HG03108 (cell line): ENCODE results near the gene OBSCN.
"Not testable (repeated sequence)": the region's sequence is repeated elsewhere in the genome, so short reads cannot be mapped to it uniquely, and the experiment has no call there.

ENCODE experiments used
- ATAC-seq: cut with Tn5 transposase; IDR thresholded peaks from one replicate; pipeline ENCODE4 v1.9.1; 2021; ENCODE audit warnings: moderate library complexity; ENCODE audit not compliant: unreplicated experiment

The OBSCN gene

GRCh38 chr1:228212415-228212965 lies 4.6 kb downstream of the OBSCN start:
- ATAC-seq, result no peak

- ATAC-seq, result peak; percentile 92
These were observed 5.4 kb downstream of the OBSCN start for GRCh38 chr1:228212966-228213844.

- no peak for ATAC-seq
These were observed 6.3 kb downstream of the OBSCN start for GRCh38 chr1:228213917-228214808.

GRCh38 chr1:228214921-228215662 lies 7.2 kb downstream of the OBSCN start:
- ATAC-seq, result no peak

- ATAC-seq, result no peak
These were observed 7.8 kb downstream of the OBSCN start for GRCh38 chr1:228215663-228216116.

GRCh38 chr1:228216371-228217320 lies 8.8 kb downstream of the OBSCN start:
- ATAC-seq, result no peak

- no peak for ATAC-seq
These were observed 9.9 kb downstream of the OBSCN start for GRCh38 chr1:228217551-228218344.

- ATAC-seq, result no peak
These were observed 10.8 kb downstream of the OBSCN start for GRCh38 chr1:228218513-228219244.

GRCh38 chr1:228219245-228219961 lies 11.6 kb downstream of the OBSCN start:
- no peak for ATAC-seq

- ATAC-seq, result no peak
These were observed 12.3 kb downstream of the OBSCN start for GRCh38 chr1:228219962-228220780.

- ATAC-seq, result not testable (repeated sequence)
These were observed 13.3 kb downstream of the OBSCN start for GRCh38 chr1:228221097-228221496.

GRCh38 chr1:228222548-228222947 lies 14.7 kb downstream of the OBSCN start:
- ATAC-seq, result no peak

GRCh38 chr1:228224198-228225164 lies 16.6 kb downstream of the OBSCN start:
- ATAC-seq, result no peak

GRCh38 chr1:228225165-228225710 lies 17.4 kb downstream of the OBSCN start:
- no peak for ATAC-seq

- ATAC-seq, result no peak
These were observed 17.9 kb downstream of the OBSCN start for GRCh38 chr1:228225740-228226139.
